LNCaP clone FGC (cell line): ENCODE measurements around the gene ELAVL4.

Experiments
- DNase-seq: peaks from one replicate; pipeline ENCODE4 v3.0.0-alpha.2; 2011; ENCODE audit warnings: low read depth
- H3K4me3 ChIP-seq: 2 replicates; pipeline ENCODE4 v1.5.1; 2011; ENCODE audit warnings: mild to moderate bottlenecking, low read depth, low read length, control low read depth
- TF ChIP-seq, protein P1 (sequence below): IDR thresholded peaks from 2 replicates; pipeline ENCODE4 v1.5.1; 2012; ENCODE audit warnings: mild to moderate bottlenecking; ENCODE audit not compliant: control insufficient read depth, insufficient read depth; ENCODE audit errors: extremely low read depth

Gene ELAVL4

DNA sequence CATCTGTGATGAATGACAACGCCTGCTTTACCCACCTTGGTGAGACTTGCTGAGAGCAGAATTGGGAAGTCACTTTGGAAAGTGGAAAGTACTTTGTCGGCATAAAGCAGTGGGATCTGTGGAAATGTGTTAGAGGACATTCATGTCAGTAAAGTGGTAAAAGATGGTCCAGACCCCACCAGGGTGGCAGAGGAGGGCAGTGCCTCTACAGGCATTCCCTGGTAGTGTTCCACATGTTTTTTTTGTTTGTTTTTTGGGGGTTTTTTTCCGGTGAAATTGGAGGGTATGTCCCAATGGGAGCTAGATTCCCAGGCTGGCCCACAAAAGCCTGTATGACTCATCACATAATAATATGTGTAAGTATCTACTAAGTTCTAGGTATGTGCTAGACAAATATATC lies 80.6 kb downstream of the ELAVL4 start:
- no peak for DNase-seq
- TF ChIP-seq, protein P1, sequence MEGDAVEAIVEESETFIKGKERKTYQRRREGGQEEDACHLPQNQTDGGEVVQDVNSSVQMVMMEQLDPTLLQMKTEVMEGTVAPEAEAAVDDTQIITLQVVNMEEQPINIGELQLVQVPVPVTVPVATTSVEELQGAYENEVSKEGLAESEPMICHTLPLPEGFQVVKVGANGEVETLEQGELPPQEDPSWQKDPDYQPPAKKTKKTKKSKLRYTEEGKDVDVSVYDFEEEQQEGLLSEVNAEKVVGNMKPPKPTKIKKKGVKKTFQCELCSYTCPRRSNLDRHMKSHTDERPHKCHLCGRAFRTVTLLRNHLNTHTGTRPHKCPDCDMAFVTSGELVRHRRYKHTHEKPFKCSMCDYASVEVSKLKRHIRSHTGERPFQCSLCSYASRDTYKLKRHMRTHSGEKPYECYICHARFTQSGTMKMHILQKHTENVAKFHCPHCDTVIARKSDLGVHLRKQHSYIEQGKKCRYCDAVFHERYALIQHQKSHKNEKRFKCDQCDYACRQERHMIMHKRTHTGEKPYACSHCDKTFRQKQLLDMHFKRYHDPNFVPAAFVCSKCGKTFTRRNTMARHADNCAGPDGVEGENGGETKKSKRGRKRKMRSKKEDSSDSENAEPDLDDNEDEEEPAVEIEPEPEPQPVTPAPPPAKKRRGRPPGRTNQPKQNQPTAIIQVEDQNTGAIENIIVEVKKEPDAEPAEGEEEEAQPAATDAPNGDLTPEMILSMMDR: no peak
- no peak overlapping the region for H3K4me3 ChIP-seq

DNA sequence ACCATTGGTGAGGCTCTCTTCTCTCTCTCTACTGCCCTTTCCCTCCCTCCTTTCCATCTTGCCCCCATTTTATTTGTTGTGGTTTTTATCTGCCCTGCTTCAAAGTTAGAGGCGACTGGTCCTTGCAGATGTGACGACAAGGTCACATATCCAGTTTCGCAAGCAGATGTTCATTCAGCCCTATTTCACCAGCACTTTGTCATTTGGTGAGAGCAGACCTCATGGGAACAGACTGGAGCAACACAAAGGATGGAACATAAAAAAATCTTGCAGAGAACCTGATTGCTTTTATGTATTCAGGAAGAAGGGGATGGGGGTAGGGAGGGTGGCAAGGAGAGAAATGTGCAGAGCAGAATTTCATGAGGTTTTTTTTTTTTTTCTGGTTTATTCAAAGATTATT lies 84.3 kb downstream of the ELAVL4 start:
- no peak overlapping the region for H3K4me3 ChIP-seq
- TF ChIP-seq, protein P1: no peak
- DNase-seq: no peak

DNA sequence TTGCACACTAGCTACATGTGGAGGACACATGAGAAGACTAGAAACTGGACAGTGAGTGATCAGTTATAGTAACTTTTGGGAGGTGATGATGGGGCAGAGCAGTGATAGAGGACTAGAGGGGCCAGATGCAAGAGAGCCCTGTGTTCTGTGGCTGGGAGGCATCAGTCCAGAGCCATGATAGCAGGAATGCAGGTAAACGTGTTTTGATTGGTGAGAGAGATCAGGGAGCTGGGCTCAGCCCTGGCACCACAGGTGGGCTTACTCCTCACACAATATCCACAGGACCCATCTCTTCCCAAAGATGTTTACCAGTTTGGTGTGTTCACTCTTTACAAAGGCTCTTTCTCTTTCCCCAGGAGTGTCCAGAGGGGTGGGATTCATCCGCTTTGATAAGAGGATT lies 86.5 kb downstream of the ELAVL4 start:
- no peak overlapping the region for H3K4me3 ChIP-seq
- DNase-seq: no peak
- TF ChIP-seq, protein P1: no peak

DNA sequence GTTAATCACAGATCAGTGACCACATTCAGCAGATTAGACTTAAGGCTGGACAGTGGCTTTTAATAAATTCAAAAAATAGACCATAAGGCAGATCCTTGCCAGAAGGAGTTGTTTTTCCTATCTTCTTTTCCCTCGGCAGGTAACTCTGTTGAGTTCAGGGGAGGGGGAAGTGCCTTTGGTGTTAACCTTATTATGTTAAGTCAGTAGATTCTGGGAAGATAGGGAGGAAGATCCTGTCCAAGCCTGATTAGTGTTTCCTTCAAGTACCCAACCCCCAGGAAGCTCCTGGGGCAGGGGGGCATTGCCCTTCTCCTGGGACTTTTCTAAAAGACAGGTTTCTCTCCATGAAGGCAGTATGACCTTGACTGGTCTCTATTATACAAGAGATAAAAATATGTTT lies 87.4 kb downstream of the ELAVL4 start:
- no peak for DNase-seq
- no peak overlapping the region for H3K4me3 ChIP-seq
- TF ChIP-seq, protein P1: no peak

DNA sequence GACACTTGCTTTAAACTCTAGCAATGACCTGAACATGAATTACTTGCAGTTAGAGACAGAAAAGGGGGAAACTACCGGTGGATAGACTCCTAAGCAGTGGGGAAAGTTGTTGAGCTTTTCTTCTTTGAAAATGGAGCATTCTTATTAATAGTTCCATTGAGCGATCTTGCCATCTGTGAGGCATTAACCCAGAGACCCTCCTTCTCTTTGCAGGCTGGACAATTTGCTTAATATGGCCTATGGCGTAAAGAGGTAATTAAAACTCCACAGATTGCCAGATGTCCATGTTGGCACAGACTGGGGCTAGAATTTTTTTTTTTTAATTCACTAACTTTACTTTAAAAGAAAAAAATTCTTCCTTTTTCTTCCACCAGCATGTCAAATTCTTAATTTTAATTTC lies 88.5 kb downstream of the ELAVL4 start:
- no peak for DNase-seq
- TF ChIP-seq, protein P1: no peak
- no peak overlapping the region for H3K4me3 ChIP-seq

DNA sequence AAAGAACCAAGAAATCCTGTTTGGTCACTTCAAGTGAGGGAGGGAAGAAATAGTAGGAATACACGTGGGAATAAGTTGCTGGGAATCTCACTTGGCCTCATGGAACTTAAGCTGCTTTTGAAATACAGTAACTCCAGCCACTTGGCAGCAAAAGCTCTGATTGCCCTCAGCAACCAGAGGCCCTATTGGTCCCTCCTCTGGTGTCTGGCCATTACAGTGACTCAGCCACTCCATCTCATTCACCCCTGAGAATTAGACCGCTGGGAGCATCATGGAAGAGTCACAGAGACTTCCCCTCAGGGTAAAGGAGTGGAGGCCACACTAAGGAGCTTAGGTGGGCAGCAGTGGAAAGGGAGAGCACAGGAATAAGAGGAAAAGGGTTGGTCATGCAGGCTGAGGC lies 99.6 kb downstream of the ELAVL4 start:
- DNase-seq: no peak
- TF ChIP-seq, protein P1: no peak
- H3K4me3 ChIP-seq: no peak overlapping the region

DNA sequence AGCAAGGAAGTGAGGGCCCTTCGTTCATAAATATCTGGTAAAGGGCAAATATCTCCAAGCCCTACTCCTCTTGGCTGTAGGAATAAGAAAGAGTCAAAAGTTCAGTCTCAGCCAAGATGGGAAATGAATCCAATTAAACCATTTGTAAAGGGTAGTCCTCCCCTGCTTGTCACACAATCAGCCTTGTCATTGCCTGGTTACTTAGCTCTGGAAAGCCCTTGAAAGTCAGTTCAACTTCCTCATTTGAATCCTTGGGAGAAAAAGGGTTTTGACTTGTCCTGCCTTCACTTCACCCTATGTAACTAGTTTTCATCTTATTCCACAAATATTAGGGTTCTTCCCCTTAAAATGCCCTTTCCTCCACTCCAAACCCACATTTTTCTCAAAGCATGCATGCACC lies 100.0 kb downstream of the ELAVL4 start:
- no peak overlapping the region for H3K4me3 ChIP-seq
- no peak for DNase-seq
- TF ChIP-seq, protein P1: no peak
